Measurements from ENCODE around the gene HSD17B13. TPM values are rescaled to one million over a fixed set of nuclear protein-coding genes. Genes with fewer than 3 reads are reported as not detected.

HSD17B13 gene
- total RNA-seq, 1 experiment from 2014 or later: 0.14 TPM

DNA sequence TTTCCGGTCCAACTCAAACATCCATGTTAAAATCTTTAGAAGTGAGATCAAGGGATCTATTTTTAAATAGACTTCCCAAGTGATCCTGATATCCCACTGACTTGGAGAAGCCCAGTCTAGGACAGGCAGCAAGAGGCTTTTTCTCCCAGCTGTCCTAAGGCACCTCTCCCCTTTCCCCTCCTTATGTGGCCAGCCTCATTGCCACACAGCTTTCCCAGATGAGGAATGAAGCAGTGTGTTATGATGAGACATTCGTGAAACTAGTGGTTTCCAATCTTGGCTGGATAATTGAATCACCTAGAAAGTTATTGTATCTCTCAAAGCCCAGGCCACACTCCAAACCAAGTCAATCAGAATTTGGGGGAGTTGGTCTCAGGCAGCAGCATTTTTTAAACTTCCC, 16.8 kb upstream of the HSD17B13 start:
- no peaks in the 10 kb centered on the region; the same call in 1 of the 2 replicates for H3K36me3 ChIP-seq (ENCODE audit: control insufficient read depth, insufficient read depth, low read length)
- no peak overlapping the region for H3K4me3 ChIP-seq (ENCODE audit: low read depth, low read length)
- no peaks in the 10 kb centered on the region for H3K9me3 ChIP-seq
- H3K4me1 ChIP-seq: no peaks in the 10 kb centered on the region
- no peak for DNase-seq
- intact Hi-C loops (cut with micrococcal nuclease; ENCODE audit: unreplicated experiment): no loop called here
- H3K27ac Mint-ChIP-seq (ENCODE audit: unreplicated experiment): no peak overlapping the region
- H3K4me3 Mint-ChIP-seq (ENCODE audit: unreplicated experiment): no peak overlapping the region
- ChIA-PET POLR2A (no interaction called here), CTCF (no interaction called here)
- peaks cover 6% of the 10 kb centered on the region for H3K9me3 Mint-ChIP-seq (ENCODE audit: unreplicated experiment)
- H3K27me3 ChIP-seq (replicated peaks; ENCODE audit: control insufficient read depth, insufficient read depth, low read length): no peaks in the 10 kb centered on the region
- no TSS peak for BruUV-seq (replicated peaks)
- H3K4me1 Mint-ChIP-seq (ENCODE audit: low read depth, unreplicated experiment): no peaks in the 10 kb centered on the region
- TF ChIP-seq CTCF (IDR thresholded peaks at IDR 0.05; ENCODE audit: insufficient read depth in 1 of 2, low read depth in 1 of 2, low read length in 1 of 2, severe bottlenecking in 1 of 2, unreplicated experiment in 1 of 2): no peak
- H3K36me3 Mint-ChIP-seq (ENCODE audit: insufficient read depth, unreplicated experiment): peaks cover 11% of the 10 kb centered on the region
- H3K27me3 Mint-ChIP-seq (ENCODE audit: insufficient read depth, unreplicated experiment): no peaks in the 10 kb centered on the region

- H3K27me3 Mint-ChIP-seq (ENCODE audit: insufficient read depth, unreplicated experiment): no peaks in the 10 kb centered on the region
- Histone ChIP-seq H3K9me3 (peaks cover 10% of the 10 kb centered on the region; the same call in 1 of the 2 replicates), H3K27me3 (replicated peaks; ENCODE audit: control insufficient read depth, insufficient read depth, low read length) (no peaks in the 10 kb centered on the region), H3K4me1 (no peaks in the 10 kb centered on the region), H3K4me3 (ENCODE audit: low read depth, low read length) (no peak overlapping the region), H3K36me3 (ENCODE audit: control insufficient read depth, insufficient read depth, low read length) (no peaks in the 10 kb centered on the region; the same call in 1 of the 2 replicates)
- TF ChIP-seq CTCF (IDR thresholded peaks at IDR 0.05; ENCODE audit: insufficient read depth in 1 of 2, low read depth in 1 of 2, low read length in 1 of 2, severe bottlenecking in 1 of 2, unreplicated experiment in 1 of 2): no peak
- no peak overlapping the region for H3K4me3 Mint-ChIP-seq (ENCODE audit: unreplicated experiment)
- H3K36me3 Mint-ChIP-seq (ENCODE audit: insufficient read depth, unreplicated experiment): peaks cover 18% of the 10 kb centered on the region
- BruUV-seq (replicated peaks): no TSS peak
- POLR2A ChIA-PET: no interaction called here
- intact Hi-C loops (cut with micrococcal nuclease; ENCODE audit: unreplicated experiment): no loop called here
- H3K9me3 Mint-ChIP-seq (ENCODE audit: unreplicated experiment): peaks cover 20% of the 10 kb centered on the region
- H3K4me1 Mint-ChIP-seq (ENCODE audit: low read depth, unreplicated experiment): no peaks in the 10 kb centered on the region
- no peak overlapping the region for H3K27ac Mint-ChIP-seq (ENCODE audit: unreplicated experiment)
- DNase-seq: no peak
- CTCF ChIA-PET: no interaction called here
Measured at GRCh38 chr4:87337361-87337760, 14.7 kb upstream of the HSD17B13 start.

- no peaks in the 10 kb centered on the region for H3K27me3 Mint-ChIP-seq (ENCODE audit: insufficient read depth, unreplicated experiment)
- no peak for TF ChIP-seq CTCF (IDR thresholded peaks at IDR 0.05; ENCODE audit: insufficient read depth in 1 of 2, low read depth in 1 of 2, low read length in 1 of 2, severe bottlenecking in 1 of 2, unreplicated experiment in 1 of 2)
- Histone ChIP-seq H3K4me1 (no peaks in the 10 kb centered on the region), H3K27me3 (replicated peaks; ENCODE audit: control insufficient read depth, insufficient read depth, low read length) (no peaks in the 10 kb centered on the region), H3K9me3 (peaks cover 10% of the 10 kb centered on the region; the same call in 1 of the 2 replicates), H3K36me3 (ENCODE audit: control insufficient read depth, insufficient read depth, low read length) (no peaks in the 10 kb centered on the region), H3K4me3 (ENCODE audit: low read depth, low read length) (no peak overlapping the region)
- CTCF ChIA-PET: no interaction called here
- BruUV-seq (replicated peaks): no TSS peak
- H3K4me1 Mint-ChIP-seq (ENCODE audit: low read depth, unreplicated experiment): no peaks in the 10 kb centered on the region
- intact Hi-C loops (cut with micrococcal nuclease; ENCODE audit: unreplicated experiment): no loop called here
- POLR2A ChIA-PET: no interaction called here
- no peak overlapping the region for H3K4me3 Mint-ChIP-seq (ENCODE audit: unreplicated experiment)
- peaks cover 27% of the 10 kb centered on the region for H3K9me3 Mint-ChIP-seq (ENCODE audit: unreplicated experiment)
- H3K27ac Mint-ChIP-seq (ENCODE audit: unreplicated experiment): no peak overlapping the region
- DNase-seq: no peak
- peaks cover 19% of the 10 kb centered on the region for H3K36me3 Mint-ChIP-seq (ENCODE audit: insufficient read depth, unreplicated experiment)
Measured at GRCh38 chr4:87333267-87333666, 10.6 kb upstream of the HSD17B13 start.
